Measurements from ENCODE around the gene TCP10L.

DNA sequence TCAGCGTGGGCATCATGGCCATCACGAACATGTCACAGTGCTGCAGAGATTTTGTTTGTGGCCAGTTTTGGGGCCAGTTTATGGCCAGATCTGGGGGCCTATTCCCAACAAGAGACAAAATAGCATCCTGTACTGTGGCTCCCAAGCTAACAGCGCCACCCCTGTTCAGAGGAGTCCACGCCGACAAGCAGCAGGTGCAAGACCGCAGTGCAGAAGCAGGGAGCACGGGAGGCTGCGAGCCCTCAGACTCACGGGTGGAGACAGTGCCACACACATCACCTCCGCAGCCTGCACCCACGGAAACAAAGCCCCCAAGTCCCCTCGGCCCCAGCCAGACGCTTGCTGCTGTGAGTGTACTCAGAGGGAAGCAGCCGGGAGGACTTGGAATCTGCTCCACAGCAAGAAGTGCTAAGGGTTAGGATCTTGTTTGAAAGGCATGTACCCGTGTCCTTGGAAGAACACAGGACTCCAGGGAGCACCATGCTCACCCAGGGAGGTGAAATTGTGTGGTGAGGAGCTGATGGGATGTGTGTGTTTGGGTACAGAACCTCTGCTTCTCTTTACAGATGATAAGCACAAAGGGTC, 7.1 kb downstream of the TCP10L start:
- TF ChIP-seq CTCF (IDR thresholded peaks at IDR 0.05) (peak in 1 of 5 experiments; percentile 11), EP300 (IDR thresholded peaks at IDR 0.05) (no peak), POLR2A (IDR thresholded peaks at IDR 0.05) (no peak)

All from tibial nerve (tissue), 4 donors.